CD14-positive monocyte (primary cell): ENCODE results near the gene NINL. TPM values are rescaled to one million over a fixed set of nuclear protein-coding genes. Genes with fewer than 3 reads are reported as not detected.

ENCODE experiments used
- DNase-seq, 3 donors: peaks; one replicate each; pipeline ENCODE4 v3.0.0-alpha.2; 2011 to 2022
- H2AFZ ChIP-seq: 2 replicates; pipeline ENCODE4 v1.6.0; 2012; ENCODE audit warnings: mild to moderate bottlenecking, low read depth, low read length, inconsistent platforms; ENCODE audit not compliant: insufficient read depth, poor library complexity, severe bottlenecking
- H3K27ac ChIP-seq, 2 donors: 1 replicate in 1 of 2; 2 replicates in 1 of 2; pipeline ENCODE4 v1.5.1; 2012 to 2013; ENCODE audit warnings: low read length in 2 of 2, control low read depth in 1 of 2, inconsistent platforms in 1 of 2, low read depth in 1 of 2, mild to moderate bottlenecking in 1 of 2
- H3K27me3 ChIP-seq, 2 donors: one replicate each; pipeline versions ENCODE4 v1.6.0 to v1.6.1; 2011 to 2013; ENCODE audit warnings: low read length in 2 of 2; ENCODE audit not compliant: control insufficient read depth in 2 of 2, insufficient read depth in 2 of 2
- H3K36me3 ChIP-seq, 2 donors: replicated peaks in 1 of 2; 1 replicate in 1 of 2; 2 replicates in 1 of 2; pipeline versions ENCODE4 v1.5.1 to v1.6.1; 2012 to 2013; ENCODE audit warnings: low read length in 2 of 2, control low read depth in 1 of 2, inconsistent platforms in 1 of 2, mild to moderate bottlenecking in 1 of 2; ENCODE audit not compliant: insufficient read depth in 2 of 2, control insufficient read depth in 1 of 2
- H3K4me1 ChIP-seq, 2 donors: 1 replicate in 1 of 2; 2 replicates in 1 of 2; pipeline versions ENCODE4 v1.5.1 to v1.6.1; 2012 to 2013; ENCODE audit warnings: low read length in 2 of 2, control low read depth in 1 of 2, inconsistent platforms in 1 of 2, mild to moderate bottlenecking in 1 of 2, moderate library complexity in 1 of 2; ENCODE audit not compliant: insufficient read depth in 2 of 2, control insufficient read depth in 1 of 2
- H3K4me2 ChIP-seq: replicated peaks from 2 replicates; pipeline ENCODE3; 2012; ENCODE audit warnings: low read length, moderate library complexity, mild to moderate bottlenecking; ENCODE audit not compliant: poor library complexity, severe bottlenecking; ENCODE audit errors: extremely low read depth
- H3K4me3 ChIP-seq, 3 experiments: fragments of 200-600 bp in 1 of 3; sonication (generic) in 1 of 3; replicated peaks in 1 of 3; 1 replicate in 2 of 3; 2 replicates in 1 of 3; pipeline ENCODE4 v1.5.1; 2011 to 2013; ENCODE audit warnings: low read length in 3 of 3, mild to moderate bottlenecking in 3 of 3, control low read depth in 2 of 3, low read depth in 2 of 3, inconsistent platforms in 1 of 3, moderate library complexity in 1 of 3
- H3K79me2 ChIP-seq: 2 replicates; pipeline ENCODE4 v1.6.0; 2012; ENCODE audit warnings: mild to moderate bottlenecking, control low read depth, inconsistent platforms, low read length, moderate library complexity; ENCODE audit not compliant: insufficient read depth
- H3K9ac ChIP-seq: 2 replicates; pipeline ENCODE4 v1.6.0; 2017; ENCODE audit warnings: low read length, mild to moderate bottlenecking; ENCODE audit not compliant: insufficient read depth, poor library complexity, severe bottlenecking
- H3K9me3 ChIP-seq, 2 donors: replicated peaks in 1 of 2; 1 replicate in 1 of 2; 2 replicates in 1 of 2; pipeline versions ENCODE4 v1.5.1 to v1.6.1; 2012 to 2013; ENCODE audit warnings: low read length in 2 of 2, control low read depth in 1 of 2; ENCODE audit not compliant: control insufficient read depth in 1 of 2, insufficient read depth in 1 of 2
- H4K20me1 ChIP-seq: 2 replicates; pipeline ENCODE4 v1.6.0; 2012; ENCODE audit warnings: mild to moderate bottlenecking, low read length, control low read depth, moderate library complexity; ENCODE audit not compliant: insufficient read depth
- H3K27ac Mint-ChIP-seq, 7 donors: one replicate each; pipeline ENCODE4 v1.8.0; 2020; ENCODE audit warnings: mild to moderate bottlenecking in 7 of 7, mixed read lengths in 7 of 7, moderate library complexity in 6 of 7, inconsistent platforms in 2 of 7
- H3K27me3 Mint-ChIP-seq, 3 donors: one replicate each; pipeline ENCODE4 v1.8.0; 2021 to 2022; ENCODE audit warnings: low read depth in 3 of 3, mild to moderate bottlenecking in 3 of 3, mixed read lengths in 3 of 3, moderate library complexity in 3 of 3, inconsistent platforms in 1 of 3
- H3K36me3 Mint-ChIP-seq, 2 donors: one replicate each; pipeline ENCODE4 v1.8.0; 2020; ENCODE audit warnings: mixed read lengths in 2 of 2, inconsistent platforms in 1 of 2, mild to moderate bottlenecking in 1 of 2
- H3K4me1 Mint-ChIP-seq: one replicate; pipeline ENCODE4 v1.8.0; 2020; ENCODE audit warnings: mild to moderate bottlenecking, mixed read lengths
- H3K4me3 Mint-ChIP-seq, 2 donors: one replicate each; pipeline ENCODE4 v1.8.0; 2020; ENCODE audit warnings: mild to moderate bottlenecking in 2 of 2, mixed read lengths in 2 of 2, moderate library complexity in 1 of 2
- H3K9me3 Mint-ChIP-seq, 7 donors: one replicate each; pipeline ENCODE4 v1.8.0; 2020 to 2022; ENCODE audit warnings: mixed read lengths in 7 of 7, mild to moderate bottlenecking in 6 of 7, moderate library complexity in 6 of 7, inconsistent platforms in 2 of 7
- WGBS: methylation state at CpG from one replicate; pipeline ENCODE4 v1.1.5; 2013; ENCODE audit warnings: missing lambda C conversion rate; ENCODE audit not compliant: insufficient coverage; 5-methylcytosine and 5-hydroxymethylcytosine counted together
- intact Hi-C, 2 donors: fragments of 100-400 bp; cut with micrococcal nuclease; formaldehyde crosslinking; loops; one replicate each; pipeline versions ENCODE4 v1.15.0 to v1.15.1; 2023
- polyA plus RNA-seq, 3 donors: library from polyadenylated mRNA; depleted of rRNA in 1 of 3; unstranded in 2 of 3; stranded (reverse) in 1 of 3; fragments of 300-500 nt in 2 of 3; fragments of >200 nt in 1 of 3; fragmentation: Illumina TruSeq in 2 of 3; gene quantifications; 1 replicate in 2 of 3; 2 replicates in 1 of 3; pipeline ENCODE4 v1.2.3, GENCODE V29; 2012 to 2021
- TF ChIP-seq, protein P1 (sequence below): fragments of 200-600 bp; IDR thresholded peaks from one replicate; pipeline ENCODE4 v1.8.0; 2022; ENCODE audit warnings: antibody characterized with exemption, mild to moderate bottlenecking

NINL gene
- polyA plus RNA-seq, 3 donors, result 0.08 to 0.15 TPM; not detected in 1

DNA sequence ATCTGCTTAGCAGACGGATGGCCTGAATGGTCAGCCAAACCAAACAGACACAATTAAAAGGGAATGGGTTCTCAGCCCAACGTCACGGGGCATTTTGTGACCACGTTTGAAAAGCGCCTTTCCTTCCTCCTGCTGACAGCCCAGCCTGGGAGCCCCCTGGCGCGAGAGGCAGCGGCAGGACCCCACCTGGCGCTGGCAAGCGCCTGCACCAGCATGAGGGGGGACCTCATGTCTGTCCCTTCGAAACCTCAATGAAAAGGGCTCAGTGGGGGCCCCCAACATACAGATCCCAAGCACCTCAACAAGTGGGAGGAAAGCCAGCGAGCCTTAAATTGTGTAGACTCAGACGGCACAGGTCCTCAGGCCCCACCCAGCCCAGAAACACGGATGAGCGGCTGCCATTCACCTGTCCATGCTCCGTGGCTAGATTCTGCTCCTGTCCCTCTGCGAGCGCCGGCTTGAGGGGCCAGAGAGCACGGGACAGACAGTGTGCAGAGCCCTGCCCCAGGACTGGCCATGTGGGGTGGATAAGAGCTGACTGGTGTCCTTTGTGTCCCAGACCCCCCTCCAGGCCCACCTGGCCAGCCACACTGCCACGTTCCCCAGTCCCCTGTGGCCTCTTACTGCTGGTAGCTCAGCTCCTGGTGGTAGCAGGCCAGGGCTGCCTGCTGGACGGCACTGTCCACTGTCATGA, 87.6 kb downstream of the NINL start:
- intact Hi-C loops, result no loop called here
- WGBS, result 85% methylated on average over 20 of the region's 22 CpGs

DNA sequence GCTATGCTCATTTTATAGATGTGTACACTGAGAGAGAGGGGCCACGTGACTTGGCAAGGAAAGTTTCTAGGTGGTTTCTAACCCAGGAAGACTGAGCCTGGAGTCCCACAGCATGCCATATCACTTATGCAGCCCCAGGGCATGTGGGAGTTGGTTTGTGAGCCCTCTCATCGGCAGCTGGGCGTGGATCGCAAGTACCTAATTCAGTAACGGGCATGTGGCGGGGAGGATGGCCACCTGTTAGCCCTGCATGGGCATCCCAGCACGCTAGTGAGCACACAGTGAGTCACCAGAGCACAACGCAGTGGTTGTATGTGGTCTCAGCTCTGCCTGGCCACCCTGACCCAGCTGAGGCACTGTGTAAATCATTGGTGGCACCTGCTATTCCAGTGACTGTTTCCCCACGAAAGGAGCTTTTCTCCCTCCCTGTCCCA, 88.3 kb downstream of the NINL start:
- intact Hi-C loops, result no loop called here
- Mint-ChIP-seq H3K27ac (no peak overlapping the region), H3K9me3 (no peaks in the 10 kb centered on the region), H3K36me3 (no peaks in the 10 kb centered on the region), H3K27me3 (peaks cover under 1 to 3% (median 1%) of the 10 kb centered on the region in 3 donors), H3K4me1 (no peaks in the 10 kb centered on the region), H3K4me3 (no peak overlapping the region)
- Histone ChIP-seq H3K9me3 (no peaks in the 10 kb centered on the region), H3K4me2 (no peak overlapping the region), H3K4me3 (no peak overlapping the region), H3K36me3 (no peaks in the 10 kb centered on the region), H3K4me1 (no peaks in the 10 kb centered on the region), H3K27me3 (no peaks in the 10 kb centered on the region), H3K9ac (no peak overlapping the region), H2AFZ (no peak overlapping the region), H3K27ac (no peak overlapping the region), H4K20me1 (no peaks in the 10 kb centered on the region), H3K79me2 (no peaks in the 10 kb centered on the region)
- WGBS, result 83% methylated on average over 9 of the region's 9 CpGs
- no peak for DNase-seq
- TF ChIP-seq, protein P1, sequence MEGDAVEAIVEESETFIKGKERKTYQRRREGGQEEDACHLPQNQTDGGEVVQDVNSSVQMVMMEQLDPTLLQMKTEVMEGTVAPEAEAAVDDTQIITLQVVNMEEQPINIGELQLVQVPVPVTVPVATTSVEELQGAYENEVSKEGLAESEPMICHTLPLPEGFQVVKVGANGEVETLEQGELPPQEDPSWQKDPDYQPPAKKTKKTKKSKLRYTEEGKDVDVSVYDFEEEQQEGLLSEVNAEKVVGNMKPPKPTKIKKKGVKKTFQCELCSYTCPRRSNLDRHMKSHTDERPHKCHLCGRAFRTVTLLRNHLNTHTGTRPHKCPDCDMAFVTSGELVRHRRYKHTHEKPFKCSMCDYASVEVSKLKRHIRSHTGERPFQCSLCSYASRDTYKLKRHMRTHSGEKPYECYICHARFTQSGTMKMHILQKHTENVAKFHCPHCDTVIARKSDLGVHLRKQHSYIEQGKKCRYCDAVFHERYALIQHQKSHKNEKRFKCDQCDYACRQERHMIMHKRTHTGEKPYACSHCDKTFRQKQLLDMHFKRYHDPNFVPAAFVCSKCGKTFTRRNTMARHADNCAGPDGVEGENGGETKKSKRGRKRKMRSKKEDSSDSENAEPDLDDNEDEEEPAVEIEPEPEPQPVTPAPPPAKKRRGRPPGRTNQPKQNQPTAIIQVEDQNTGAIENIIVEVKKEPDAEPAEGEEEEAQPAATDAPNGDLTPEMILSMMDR, result no peak

More for the DNA sequence above, 87.6 kb downstream of the NINL start:
- Mint-ChIP-seq H3K4me1 (no peaks in the 10 kb centered on the region), H3K4me3 (no peak overlapping the region), H3K9me3 (no peaks in the 10 kb centered on the region), H3K27ac (peak overlapping the region in 1 of 7 donors; percentile 64), H3K36me3 (no peaks in the 10 kb centered on the region), H3K27me3 (peaks cover 0 to 3% (median 1%) of the 10 kb centered on the region in 3 donors)
- Histone ChIP-seq H4K20me1 (no peaks in the 10 kb centered on the region), H2AFZ (no peak overlapping the region), H3K27ac (no peak overlapping the region), H3K36me3 (no peaks in the 10 kb centered on the region), H3K79me2 (no peaks in the 10 kb centered on the region), H3K4me3 (no peak overlapping the region), H3K27me3 (no peaks in the 10 kb centered on the region), H3K4me2 (no peak overlapping the region), H3K9me3 (no peaks in the 10 kb centered on the region), H3K4me1 (no peaks in the 10 kb centered on the region), H3K9ac (no peak overlapping the region)
- no peak for DNase-seq
- TF ChIP-seq, protein P1, result no peak
